Breast epithelium (tissue), 4 donors: Measurements from ENCODE around the gene CDC14B. TPM values are rescaled to one million over a fixed set of nuclear protein-coding genes. Genes with fewer than 3 reads are reported as not detected.

Experiments used
- DNase-seq, 2 donors: peaks; one replicate each; pipeline ENCODE4 v3.0.0-alpha.2; 2019; ENCODE audit warnings: low spot score in 2 of 2
- H3K27ac ChIP-seq, 2 donors: fragments of 200-600 bp; sonication (generic) in 1 of 2; one replicate each; pipeline ENCODE4 v1.5.1; 2016 to 2019; ENCODE audit warnings: mild to moderate bottlenecking in 1 of 2
- H3K27me3 ChIP-seq, 2 donors: fragments of 200-600 bp; sonication (generic) in 1 of 2; one replicate each; pipeline versions ENCODE4 v1.5.1 to v1.6.0; 2017 to 2019; ENCODE audit warnings: control low read depth in 1 of 2, mild to moderate bottlenecking in 1 of 2
- H3K36me3 ChIP-seq: fragments of 200-600 bp; one replicate; pipeline ENCODE4 v1.5.1; 2019
- H3K4me1 ChIP-seq, 2 donors: fragments of 200-600 bp; sonication (generic); one replicate each; pipeline ENCODE4 v1.5.1; 2016 to 2019; ENCODE audit warnings: control low read depth in 1 of 2
- H3K4me3 ChIP-seq, 3 donors: fragments of 200-600 bp; sonication (generic); 1 replicate in 2 of 3; 2 replicates in 1 of 3; pipeline ENCODE4 v1.5.1; 2016 to 2019; ENCODE audit warnings: mild to moderate bottlenecking in 3 of 3, moderate library complexity in 2 of 3
- H3K9me3 ChIP-seq, 2 donors: fragments of 200-600 bp; sonication (generic) in 1 of 2; one replicate each; pipeline ENCODE4 v1.5.1; 2016 to 2019; ENCODE audit warnings: control low read depth in 1 of 2
- CTCF ChIP-seq, 3 donors: fragments of 450-650 bp; IDR thresholded peaks; one replicate each; pipeline ENCODE4 v1.5.1; 2016 to 2017; ENCODE audit warnings: antibody characterized with exemption in 3 of 3, mild to moderate bottlenecking in 3 of 3, moderate library complexity in 3 of 3
- POLR2A ChIP-seq: fragments of 450-650 bp; IDR thresholded peaks from one replicate; pipeline ENCODE4 v1.6.1; 2016; ENCODE audit warnings: antibody characterized with exemption, mild to moderate bottlenecking, moderate library complexity
- POLR2AphosphoS5 ChIP-seq, 3 donors: sonication (generic); formaldehyde crosslinking; IDR thresholded peaks; one replicate each; pipeline ENCODE4 v1.6.1; 2017; ENCODE audit warnings: antibody characterized with exemption in 3 of 3
- intact Hi-C: fragments of 100-400 bp; cut with DNase I; formaldehyde crosslinking; loops from one replicate; pipeline ENCODE4 v1.15.1; 2023; ENCODE audit warnings: low total_unique reads
- total RNA-seq, 3 donors: library from RNA; depleted of rRNA; stranded (reverse); fragments of >200 nt; gene quantifications; one replicate each; pipeline ENCODE4 v1.1.0, GENCODE V29; 2016

The CDC14B gene
- total RNA-seq, 3 donors from 2014 or later = 22.0 to 33.4 (median 23.9) TPM

GRCh38 chr9:96495341-96495740, 124.3 kb downstream of the CDC14B start:
- no peaks in the 10 kb centered on the region for H3K27me3 ChIP-seq
- intact Hi-C loops = no loop called here
- no peak for DNase-seq
- no peak overlapping the region for H3K4me3 ChIP-seq
- H3K27ac ChIP-seq = peak overlapping the region in 1 of 2 donors; percentile 53
- peak in 1 of 3 donors; percentile 40 for TF ChIP-seq POLR2AphosphoS5 (IDR thresholded peaks at IDR 0.05)
- no peak for TF ChIP-seq CTCF (IDR thresholded peaks at IDR 0.05)
- TF ChIP-seq POLR2A = no peak
- H3K36me3 ChIP-seq = no peaks in the 10 kb centered on the region
- H3K9me3 ChIP-seq = no peaks in the 10 kb centered on the region
- H3K4me1 ChIP-seq = no peaks in the 10 kb centered on the region

GRCh38 chr9:96494215-96494800, 125.3 kb downstream of the CDC14B start:
- H3K4me1 ChIP-seq = no peaks in the 10 kb centered on the region
- TF ChIP-seq POLR2A (no peak), CTCF (IDR thresholded peaks at IDR 0.05) (no peak), POLR2AphosphoS5 (IDR thresholded peaks at IDR 0.05) (no peak)
- no peaks in the 10 kb centered on the region for H3K27me3 ChIP-seq
- no peaks in the 10 kb centered on the region for H3K36me3 ChIP-seq
- no peaks in the 10 kb centered on the region for H3K9me3 ChIP-seq
- peak overlapping the region; percentile 10 to 52 for H3K27ac ChIP-seq
- intact Hi-C loops = no loop called here
- no peak for DNase-seq
- no peak overlapping the region for H3K4me3 ChIP-seq

- TF ChIP-seq POLR2A (no peak), POLR2AphosphoS5 (IDR thresholded peaks at IDR 0.05) (no peak), CTCF (IDR thresholded peaks at IDR 0.05) (no peak)
- Histone ChIP-seq H3K9me3 (no peaks in the 10 kb centered on the region), H3K36me3 (no peaks in the 10 kb centered on the region), H3K4me1 (no peaks in the 10 kb centered on the region), H3K4me3 (peak overlapping the region in 1 of 3 donors; percentile 5), H3K27ac (peak overlapping the region in 1 of 2 donors; percentile 10), H3K27me3 (no peaks in the 10 kb centered on the region)
- intact Hi-C loops = no loop called here
- no peak for DNase-seq
These were observed 125.9 kb downstream of the CDC14B start for GRCh38 chr9:96493757-96494156.

- H3K9me3 ChIP-seq = no peaks in the 10 kb centered on the region
- no peak overlapping the region for H3K4me3 ChIP-seq
- no peak overlapping the region for H3K27ac ChIP-seq
- TF ChIP-seq POLR2AphosphoS5 (IDR thresholded peaks at IDR 0.05) = no peak
- no peak for TF ChIP-seq POLR2A
- TF ChIP-seq CTCF (IDR thresholded peaks at IDR 0.05) = no peak
- intact Hi-C loops = no loop called here
- H3K27me3 ChIP-seq = no peaks in the 10 kb centered on the region
- no peaks in the 10 kb centered on the region for H3K4me1 ChIP-seq
- no peak for DNase-seq
- no peaks in the 10 kb centered on the region for H3K36me3 ChIP-seq
These were observed 126.6 kb downstream of the CDC14B start for GRCh38 chr9:96492993-96493531.

GRCh38 chr9:96491880-96492525, 127.6 kb downstream of the CDC14B start:
- no peak for TF ChIP-seq POLR2A
- no peak for TF ChIP-seq CTCF (IDR thresholded peaks at IDR 0.05)
- no peak for TF ChIP-seq POLR2AphosphoS5 (IDR thresholded peaks at IDR 0.05)
- intact Hi-C loops = no loop called here
- no peaks in the 10 kb centered on the region for H3K36me3 ChIP-seq
- no peaks in the 10 kb centered on the region for H3K9me3 ChIP-seq
- H3K4me1 ChIP-seq = peaks cover under 1% of the 10 kb centered on the region in 2 donors
- no peak for DNase-seq
- H3K27me3 ChIP-seq = no peaks in the 10 kb centered on the region
- peak overlapping the region in 1 of 2 donors; percentile 19 for H3K27ac ChIP-seq
- H3K4me3 ChIP-seq = no peak overlapping the region
